ENCODE measurements around the gene GSTO1. TPM values are rescaled to one million over a fixed set of nuclear protein-coding genes. Genes with fewer than 3 reads are reported as not detected.

The GSTO1 gene
- total and polyA plus RNA-seq, 3 donors from 2014 or later = 10.0 to 35.2 (median 16.4) TPM

DNA sequence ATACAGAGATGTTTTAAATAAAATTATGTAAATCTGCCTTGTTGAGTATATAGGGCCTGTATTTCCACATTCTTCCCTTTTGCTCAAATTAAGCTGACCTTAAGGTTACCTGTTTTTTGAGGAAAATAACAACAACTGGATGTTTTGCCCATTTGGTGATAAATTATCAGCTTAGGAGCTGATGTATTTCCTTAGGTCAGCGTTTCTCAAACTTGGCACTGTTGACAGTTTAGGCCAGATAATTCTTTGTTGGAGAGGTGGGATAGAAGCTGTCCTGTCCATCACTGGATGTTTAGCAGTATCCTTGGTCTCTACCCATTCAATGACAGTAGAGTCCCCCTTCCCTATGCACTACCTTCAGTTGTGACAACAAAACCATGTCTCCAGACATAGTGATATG lies 21.5 kb downstream of the GSTO1 start:
- intact Hi-C loops (cut with DNase I; ENCODE audit: low total_unique reads) = no loop called here
- WGBS, 2 donors = 63 to 94% methylated on average over 1 of the region's 1 CpG
- no peaks in the 10 kb centered on the region for H3K27me3 ChIP-seq
- H3K4me3 ChIP-seq = no peak overlapping the region
- H3K9me3 ChIP-seq = no peaks in the 10 kb centered on the region
- no peak for TF ChIP-seq POLR2A (IDR thresholded peaks at IDR 0.05)
- TF ChIP-seq, protein P1, sequence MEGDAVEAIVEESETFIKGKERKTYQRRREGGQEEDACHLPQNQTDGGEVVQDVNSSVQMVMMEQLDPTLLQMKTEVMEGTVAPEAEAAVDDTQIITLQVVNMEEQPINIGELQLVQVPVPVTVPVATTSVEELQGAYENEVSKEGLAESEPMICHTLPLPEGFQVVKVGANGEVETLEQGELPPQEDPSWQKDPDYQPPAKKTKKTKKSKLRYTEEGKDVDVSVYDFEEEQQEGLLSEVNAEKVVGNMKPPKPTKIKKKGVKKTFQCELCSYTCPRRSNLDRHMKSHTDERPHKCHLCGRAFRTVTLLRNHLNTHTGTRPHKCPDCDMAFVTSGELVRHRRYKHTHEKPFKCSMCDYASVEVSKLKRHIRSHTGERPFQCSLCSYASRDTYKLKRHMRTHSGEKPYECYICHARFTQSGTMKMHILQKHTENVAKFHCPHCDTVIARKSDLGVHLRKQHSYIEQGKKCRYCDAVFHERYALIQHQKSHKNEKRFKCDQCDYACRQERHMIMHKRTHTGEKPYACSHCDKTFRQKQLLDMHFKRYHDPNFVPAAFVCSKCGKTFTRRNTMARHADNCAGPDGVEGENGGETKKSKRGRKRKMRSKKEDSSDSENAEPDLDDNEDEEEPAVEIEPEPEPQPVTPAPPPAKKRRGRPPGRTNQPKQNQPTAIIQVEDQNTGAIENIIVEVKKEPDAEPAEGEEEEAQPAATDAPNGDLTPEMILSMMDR (IDR thresholded peaks at IDR 0.05) = no peak
- H3K27ac ChIP-seq = no peak overlapping the region
- no peak for DNase-seq
- no peaks in the 10 kb centered on the region for H3K36me3 ChIP-seq (ENCODE audit: low read depth, missing control alignments)
- no peaks in the 10 kb centered on the region for H3K4me1 ChIP-seq

DNA sequence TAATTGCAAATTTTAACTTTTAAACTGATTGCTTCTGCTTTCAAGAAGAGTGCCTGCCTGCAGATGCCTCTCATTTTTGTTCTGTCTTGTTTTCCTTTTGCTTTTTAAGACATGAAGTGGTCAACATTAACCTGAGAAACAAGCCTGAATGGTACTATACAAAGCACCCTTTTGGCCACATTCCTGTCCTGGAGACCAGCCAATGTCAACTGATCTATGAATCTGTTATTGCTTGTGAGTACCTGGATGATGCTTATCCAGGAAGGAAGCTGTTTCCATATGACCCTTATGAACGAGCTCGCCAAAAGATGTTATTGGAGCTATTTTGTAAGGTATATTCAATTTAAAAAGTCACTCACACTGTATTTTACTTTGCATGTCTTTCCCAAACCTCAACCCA lies 23.1 kb downstream of the GSTO1 start:
- H3K4me3 ChIP-seq = no peak overlapping the region
- TF ChIP-seq, protein P1 (IDR thresholded peaks at IDR 0.05) = no peak
- no peak for TF ChIP-seq POLR2A (IDR thresholded peaks at IDR 0.05)
- no peaks in the 10 kb centered on the region for H3K4me1 ChIP-seq
- H3K36me3 ChIP-seq (ENCODE audit: low read depth, missing control alignments) = no peaks in the 10 kb centered on the region
- WGBS, 2 donors = 74 to 90% methylated on average over 2 of the region's 2 CpGs
- no peak for DNase-seq
- intact Hi-C loops (cut with DNase I; ENCODE audit: low total_unique reads) = no loop called here
- no peak overlapping the region for H3K27ac ChIP-seq
- no peaks in the 10 kb centered on the region for H3K9me3 ChIP-seq
- H3K27me3 ChIP-seq = no peaks in the 10 kb centered on the region

DNA sequence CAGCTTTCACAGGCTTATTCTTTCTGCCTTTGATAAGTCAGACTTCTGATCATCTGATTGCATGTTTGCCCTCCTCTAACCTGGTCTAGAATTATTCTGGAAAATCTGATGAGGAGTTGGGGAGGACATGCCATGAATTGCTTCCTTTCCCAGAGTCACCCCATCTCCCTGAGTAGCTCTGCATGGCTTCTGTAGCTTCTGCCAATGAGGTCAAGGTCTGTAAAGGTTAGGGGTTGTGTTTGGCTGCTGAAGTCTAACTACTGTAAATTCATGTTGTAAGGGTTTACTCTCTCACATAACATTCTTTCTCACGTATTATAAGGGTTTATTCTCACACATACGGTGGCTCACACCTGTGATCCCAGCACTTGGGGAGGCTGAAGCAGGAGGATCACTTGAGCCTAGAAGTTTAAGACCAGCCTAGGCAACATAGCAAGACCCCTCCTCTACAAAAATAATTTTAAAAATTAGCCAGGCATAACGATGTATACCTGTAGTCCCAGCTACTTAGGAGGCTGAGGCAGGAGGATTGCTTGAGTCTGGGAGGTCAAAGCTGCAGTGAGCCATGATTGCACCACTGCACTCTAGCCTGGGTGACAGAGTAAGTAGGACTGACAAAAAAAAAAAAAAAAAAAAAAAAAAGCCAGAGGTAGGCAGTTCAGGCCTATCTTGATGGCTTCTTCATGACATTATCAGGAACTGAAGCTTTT lies 25.0 kb downstream of the GSTO1 start:
- 93 to 94% methylated on average over 3 of the region's 3 CpGs for WGBS, 2 donors
- no peak for DNase-seq
- TF ChIP-seq, protein P1 (IDR thresholded peaks at IDR 0.05) = no peak
- TF ChIP-seq POLR2A (IDR thresholded peaks at IDR 0.05) = no peak
- Histone ChIP-seq H3K27me3 (no peaks in the 10 kb centered on the region), H3K9me3 (no peaks in the 10 kb centered on the region), H3K4me3 (no peak overlapping the region), H3K4me1 (no peaks in the 10 kb centered on the region), H3K36me3 (ENCODE audit: low read depth, missing control alignments) (no peaks in the 10 kb centered on the region), H3K27ac (no peak overlapping the region)
- intact Hi-C loops (cut with DNase I; ENCODE audit: low total_unique reads) = no loop called here

DNA sequence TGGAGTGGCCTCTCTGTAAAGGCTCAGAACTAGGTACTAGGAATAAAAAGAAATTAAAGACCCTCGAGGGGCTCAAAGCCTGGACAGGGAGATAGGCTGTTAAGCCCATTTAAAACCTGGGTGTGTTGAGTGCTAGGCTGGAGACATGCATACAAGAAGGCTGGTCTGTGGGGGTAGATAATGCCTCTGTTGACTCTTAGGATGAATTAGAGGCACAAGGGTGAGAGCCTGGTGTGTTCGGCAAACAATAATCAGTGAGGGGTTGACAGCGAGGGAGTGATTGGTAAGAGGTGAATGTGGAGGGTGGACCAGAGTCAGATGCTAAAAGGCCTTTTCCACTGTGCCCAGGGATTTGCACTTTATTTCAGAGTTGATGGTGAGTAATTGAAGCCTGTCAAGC lies 27.0 kb downstream of the GSTO1 start:
- no peaks in the 10 kb centered on the region for H3K36me3 ChIP-seq (ENCODE audit: low read depth, missing control alignments)
- H3K9me3 ChIP-seq = no peaks in the 10 kb centered on the region
- H3K4me1 ChIP-seq = no peaks in the 10 kb centered on the region
- WGBS, 2 donors = 84 to 93% methylated on average over 3 of the region's 3 CpGs
- H3K4me3 ChIP-seq = no peak overlapping the region
- H3K27me3 ChIP-seq = no peaks in the 10 kb centered on the region
- intact Hi-C loops (cut with DNase I; ENCODE audit: low total_unique reads) = no loop called here
- TF ChIP-seq, protein P1 (IDR thresholded peaks at IDR 0.05) = no peak
- TF ChIP-seq POLR2A (IDR thresholded peaks at IDR 0.05) = no peak
- H3K27ac ChIP-seq = no peak overlapping the region
- no peak for DNase-seq

DNA sequence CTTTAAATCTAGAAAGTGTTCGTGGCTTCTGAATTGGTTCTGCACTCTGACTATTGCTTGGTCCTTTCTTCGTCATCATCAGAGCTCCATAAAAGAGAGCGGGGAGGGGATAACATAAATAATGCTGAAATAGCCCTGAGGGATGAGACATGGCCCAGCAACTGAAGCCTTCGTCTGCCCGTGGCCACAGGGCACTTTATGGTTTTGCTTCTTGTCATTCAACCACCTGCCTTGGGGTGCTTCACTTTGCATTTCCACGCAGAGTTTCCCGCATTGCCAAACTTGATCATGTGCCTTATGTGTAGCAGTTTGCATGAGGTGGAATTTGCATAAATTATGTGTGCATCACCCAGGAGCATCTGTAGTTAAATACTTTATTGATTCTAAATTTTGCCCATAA lies 30.2 kb downstream of the GSTO1 start:
- no peaks in the 10 kb centered on the region for H3K9me3 ChIP-seq
- intact Hi-C loops (cut with DNase I; ENCODE audit: low total_unique reads) = no loop called here
- WGBS, 2 donors = 89 to 92% methylated on average over 7 of the region's 7 CpGs
- H3K27me3 ChIP-seq = no peaks in the 10 kb centered on the region
- no peak overlapping the region for H3K4me3 ChIP-seq
- no peak overlapping the region for H3K27ac ChIP-seq
- TF ChIP-seq, protein P1 (IDR thresholded peaks at IDR 0.05) = no peak
- TF ChIP-seq POLR2A (IDR thresholded peaks at IDR 0.05) = no peak
- H3K4me1 ChIP-seq = no peaks in the 10 kb centered on the region
- no peaks in the 10 kb centered on the region for H3K36me3 ChIP-seq (ENCODE audit: low read depth, missing control alignments)
- no peak for DNase-seq

Measured in testis (tissue), 3 donors.